ENCODE results near the gene C2orf66.

C2orf66 gene

GRCh38 chr2:196809260-196809659 is at the start of gene C2orf66:
C2orf66 (minus strand) TSS chr2:196809355; CDS start chr2:196809336, 19 bp downstream.
- H3K27ac ChIP-seq, result no peak within 1 kb of the TSS
- no peak for TF ChIP-seq ZFX (IDR thresholded peaks at IDR 0.05; ENCODE audit: borderline replicate concordance)
- TF ChIP-seq CTCF (IDR thresholded peaks at IDR 0.05), result no peak

DNA sequence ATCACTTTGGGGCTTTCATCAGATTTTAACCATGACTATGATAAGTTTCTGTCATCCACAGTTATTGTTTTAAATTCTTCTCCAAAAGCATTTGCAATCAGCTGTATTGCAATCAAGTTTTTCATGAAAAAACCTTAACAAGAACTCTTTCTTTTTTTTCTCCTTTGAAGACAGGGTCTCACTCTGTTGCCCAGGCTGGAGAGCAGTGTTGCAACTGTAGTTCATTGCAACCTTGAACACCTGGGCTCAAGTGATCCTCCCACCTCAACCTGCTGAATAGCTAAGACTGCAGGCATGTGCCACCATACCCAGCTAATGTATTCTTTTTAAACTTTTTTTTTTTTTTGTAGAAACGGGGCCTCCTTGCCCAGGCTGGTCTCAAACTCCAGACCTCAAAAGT is 45.5 kb upstream of the C2orf66 start:
- TF ChIP-seq CTCF (IDR thresholded peaks at IDR 0.05) (no peak), ZFX (IDR thresholded peaks at IDR 0.05; ENCODE audit: borderline replicate concordance) (no peak)
- H3K27ac ChIP-seq, result no peak overlapping the region

GRCh38 chr2:196853301-196854087 is 44.3 kb upstream of the C2orf66 start:
- H3K27ac ChIP-seq, result no peak overlapping the region
- TF ChIP-seq CTCF (IDR thresholded peaks at IDR 0.05), result no peak
- TF ChIP-seq ZFX (IDR thresholded peaks at IDR 0.05; ENCODE audit: borderline replicate concordance), result no peak

DNA sequence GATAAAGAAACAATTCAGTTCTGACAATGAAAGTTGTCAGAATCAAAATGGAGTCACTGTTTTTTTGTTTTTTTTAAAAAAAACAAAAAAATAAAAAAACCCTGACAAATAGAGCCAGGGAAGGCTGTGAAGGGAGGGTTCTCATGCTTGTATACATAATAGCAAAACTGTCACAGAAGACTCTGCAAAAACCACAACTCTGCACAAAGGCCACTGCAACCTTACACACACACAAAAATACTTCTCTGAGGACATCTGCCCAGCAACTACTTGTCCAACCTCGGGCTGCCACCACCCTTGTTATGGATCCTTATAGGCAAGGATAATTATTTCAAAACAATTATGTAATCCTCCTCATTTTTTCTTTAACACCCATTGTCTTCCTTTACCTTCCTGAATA is 41.9 kb upstream of the C2orf66 start:
- no peak for TF ChIP-seq ZFX (IDR thresholded peaks at IDR 0.05; ENCODE audit: borderline replicate concordance)
- no peak for TF ChIP-seq CTCF (IDR thresholded peaks at IDR 0.05)

GRCh38 chr2:196849895-196850294 is 40.7 kb upstream of the C2orf66 start:
- TF ChIP-seq ZFX (IDR thresholded peaks at IDR 0.05; ENCODE audit: borderline replicate concordance), result no peak
- peak; percentile 56 for TF ChIP-seq CTCF (IDR thresholded peaks at IDR 0.05)
- H3K27ac ChIP-seq, result no peak overlapping the region

More for the DNA sequence above, 41.9 kb upstream of the C2orf66 start:
- no peak overlapping the region for H3K27ac ChIP-seq

- no peak for TF ChIP-seq CTCF (IDR thresholded peaks at IDR 0.05)
- no peak for TF ChIP-seq ZFX (IDR thresholded peaks at IDR 0.05; ENCODE audit: borderline replicate concordance)
- no peak overlapping the region for H3K27ac ChIP-seq
These were observed 37.1 kb upstream of the C2orf66 start for GRCh38 chr2:196846295-196846694.

DNA sequence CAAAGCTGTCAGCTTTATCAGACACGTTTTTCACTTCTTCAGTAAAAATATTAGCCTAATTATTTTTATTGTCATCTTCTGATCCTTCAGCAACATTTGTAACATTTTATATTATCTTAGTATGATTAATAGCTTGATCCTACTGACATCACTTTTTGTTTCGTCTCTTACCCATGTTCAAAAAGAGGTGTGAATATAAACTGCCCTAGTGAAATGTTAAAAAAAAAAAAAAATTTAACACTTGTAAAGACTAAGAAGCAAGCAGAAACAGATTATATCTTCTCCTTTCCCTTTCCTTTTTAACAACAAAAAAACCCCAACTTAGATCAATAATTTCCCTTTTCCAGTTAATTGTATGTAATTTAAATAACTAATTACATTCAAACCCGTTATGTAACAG is 36.2 kb upstream of the C2orf66 start:
- no peak overlapping the region for H3K27ac ChIP-seq
- TF ChIP-seq CTCF (IDR thresholded peaks at IDR 0.05), result no peak
